HG03354 (cell line): ENCODE measurements around the gene DCTPP1.
A peak's percentile ranks its signal among the peaks of the same experiment; 100 is the strongest.
"Not testable (repeated sequence)": the region's sequence is repeated elsewhere in the genome, so short reads cannot be mapped to it uniquely, and the experiment has no call there.

Experiments used
- ATAC-seq: cut with Tn5 transposase; IDR thresholded peaks from one replicate; pipeline ENCODE4 v1.9.1; 2021; ENCODE audit warnings: mild to moderate bottlenecking; ENCODE audit not compliant: unreplicated experiment, poor library complexity, severe bottlenecking

The DCTPP1 gene

DNA sequence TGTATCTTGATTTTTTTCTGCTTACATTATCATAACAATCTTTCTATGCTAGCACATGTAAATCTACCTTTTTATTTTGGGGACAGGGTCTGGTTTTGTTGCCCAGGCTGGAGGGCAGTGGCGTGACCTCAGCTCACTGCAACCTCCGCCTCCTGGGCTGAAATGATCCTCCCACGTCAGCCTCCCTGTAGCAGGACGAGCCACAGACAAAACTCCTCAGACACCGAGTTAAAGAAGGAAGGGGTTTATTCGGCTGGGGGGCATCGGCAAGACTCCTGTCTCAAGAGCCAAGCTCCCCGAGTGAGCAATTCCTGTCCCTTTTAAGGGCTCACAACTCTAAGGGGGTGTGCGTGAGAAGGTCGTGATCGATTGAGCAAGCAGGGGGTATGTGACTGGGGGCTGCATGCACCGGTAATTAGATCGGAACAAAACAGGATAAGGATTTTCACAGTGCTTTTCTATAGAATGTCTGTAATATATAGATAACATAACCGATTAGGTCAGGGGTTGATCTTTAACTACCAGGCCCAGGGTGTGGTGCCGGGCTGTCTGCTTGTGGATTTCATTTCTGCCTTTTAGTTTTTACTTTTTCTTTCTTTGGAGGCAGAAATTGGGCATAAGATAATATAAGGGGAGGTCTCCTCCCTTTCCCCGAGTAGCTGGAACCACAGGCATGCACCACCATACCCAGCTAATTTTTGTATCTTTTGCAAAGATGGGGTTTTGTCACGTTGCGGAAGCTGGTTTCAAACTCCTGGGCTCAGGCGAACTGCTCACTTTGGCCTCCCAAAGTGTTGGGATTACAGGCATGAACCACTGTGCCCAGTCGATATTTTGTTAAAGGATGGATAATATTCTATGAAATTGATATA, 23.1 kb upstream of the DCTPP1 start:
- not testable (repeated sequence) for ATAC-seq

DNA sequence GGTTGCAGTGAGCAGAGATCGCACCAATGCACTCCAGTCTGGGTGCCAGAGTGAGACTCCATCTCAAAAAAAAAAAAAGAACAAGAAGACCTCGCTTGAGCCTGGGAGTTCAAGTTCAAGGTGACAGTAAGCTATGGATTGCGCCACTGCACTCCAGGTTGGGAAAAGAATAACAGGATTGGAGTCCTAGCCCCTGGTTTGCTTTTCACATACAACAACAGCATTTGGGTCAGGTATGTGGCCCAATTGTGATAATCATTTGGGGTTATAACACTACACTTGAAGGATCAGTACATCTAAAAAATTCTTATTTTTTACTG, 19.2 kb upstream of the DCTPP1 start:
- no peak for ATAC-seq

DNA sequence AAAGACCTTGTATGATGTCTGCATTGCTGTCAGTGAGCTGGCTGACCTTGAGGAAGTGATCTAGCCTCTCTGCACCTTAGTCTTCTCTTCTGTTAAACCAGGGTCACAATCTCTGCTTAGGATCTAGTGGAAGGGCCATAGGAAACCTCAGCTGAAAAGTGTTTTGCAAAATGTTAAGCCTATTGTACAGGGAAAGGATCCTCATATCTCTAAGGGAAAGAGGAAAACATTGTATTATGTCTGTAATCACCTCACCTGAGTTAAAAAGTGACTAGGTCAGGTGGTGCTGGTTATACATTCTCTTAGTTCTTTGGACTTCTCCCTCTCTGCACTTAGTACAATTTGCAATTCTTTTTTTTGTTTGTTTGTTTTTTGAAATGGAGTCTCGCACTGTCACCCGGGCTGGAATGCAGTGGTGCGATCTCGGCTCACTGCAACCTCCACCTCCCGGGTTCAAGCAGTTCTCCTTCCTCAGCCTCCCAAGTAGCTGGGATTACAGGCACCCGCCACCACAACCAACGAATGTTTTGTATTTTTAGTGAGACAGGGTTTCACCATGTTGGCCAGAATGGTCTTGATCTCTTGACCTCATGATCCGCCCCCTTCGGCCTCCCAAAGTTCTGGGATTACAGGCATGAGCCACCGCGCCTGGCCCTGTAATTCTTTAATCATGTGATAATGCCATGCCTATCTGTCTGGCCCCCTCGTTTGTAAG, 17.8 kb upstream of the DCTPP1 start:
- no peak for ATAC-seq

DNA sequence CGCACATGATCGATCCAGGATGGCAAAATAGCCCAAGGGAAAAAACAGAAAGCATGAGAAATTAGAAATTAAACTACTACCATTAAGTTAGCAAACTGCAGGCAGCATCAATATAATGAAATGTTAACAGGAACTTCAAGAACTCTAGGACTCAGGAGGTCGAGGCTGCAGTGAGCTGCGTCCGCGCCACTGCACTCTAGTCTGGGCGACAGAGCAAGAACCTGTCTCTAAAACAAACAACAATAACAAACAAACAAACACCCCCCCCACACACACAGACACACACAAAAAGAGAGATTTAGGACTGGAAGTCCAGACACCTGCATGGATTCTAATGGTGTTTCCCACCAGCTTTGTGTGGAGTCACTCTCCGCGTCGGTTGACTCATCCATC, 16.4 kb upstream of the DCTPP1 start:
- ATAC-seq: no peak

DNA sequence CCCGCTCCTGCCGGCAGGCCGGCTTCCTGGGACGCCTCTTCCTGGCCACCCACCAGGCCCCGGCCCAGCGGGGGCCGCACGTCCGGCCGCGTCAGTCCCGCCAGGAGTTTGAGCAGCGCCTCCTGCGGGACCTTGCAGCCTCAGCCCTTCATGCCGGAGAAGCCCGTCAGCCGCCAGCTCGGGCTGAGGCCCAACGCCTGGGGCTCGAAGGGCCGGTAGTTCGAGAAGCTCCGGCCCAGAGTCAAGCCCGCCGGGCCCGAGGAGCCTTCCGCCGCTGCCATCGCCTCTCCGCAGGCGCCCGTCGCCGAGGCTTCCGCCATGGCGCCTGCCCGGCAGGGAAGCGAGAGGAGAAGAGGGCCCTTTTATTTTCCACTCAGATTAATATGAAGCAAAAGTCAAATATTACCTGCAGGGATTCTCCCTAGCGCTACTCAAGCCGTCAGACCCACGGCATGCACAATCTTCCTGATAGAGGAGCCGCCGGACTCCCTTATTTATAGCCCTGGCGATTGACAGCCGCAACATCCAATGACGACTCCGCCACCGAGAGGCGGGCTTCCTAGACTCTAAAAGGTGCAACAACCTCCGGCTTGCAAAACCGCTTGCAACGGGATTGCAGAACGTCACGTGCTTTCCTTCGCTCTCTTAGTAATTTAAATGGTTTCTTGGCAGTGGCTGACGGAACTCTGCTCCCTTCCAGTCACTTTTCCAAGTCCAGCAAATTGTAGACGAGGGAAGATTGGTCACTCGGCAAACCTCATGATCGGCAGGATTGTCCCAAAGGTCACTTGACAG, 15.8 kb upstream of the DCTPP1 start, which contains the start of gene SEPHS2:
TSS of gene SEPHS2 (minus strand) at position 467 of the 795 bp plus-strand sequence. CDS start at position 320, 147 bp downstream.
- ATAC-seq: peak; percentile 88

DNA sequence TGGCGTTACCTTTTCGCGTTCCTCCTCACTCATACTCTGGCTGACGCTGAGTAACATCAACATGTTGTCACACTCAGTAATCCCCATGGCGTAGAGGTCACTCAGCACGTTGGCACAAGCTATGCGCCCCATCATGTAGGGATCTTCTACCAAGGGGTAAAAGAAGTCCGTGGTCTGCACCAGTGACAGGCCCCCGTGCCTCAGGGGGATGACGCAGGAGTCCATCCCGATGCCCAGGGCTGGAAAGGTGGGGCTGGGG, 15.2 kb upstream of the DCTPP1 start:
- no peak for ATAC-seq

DNA sequence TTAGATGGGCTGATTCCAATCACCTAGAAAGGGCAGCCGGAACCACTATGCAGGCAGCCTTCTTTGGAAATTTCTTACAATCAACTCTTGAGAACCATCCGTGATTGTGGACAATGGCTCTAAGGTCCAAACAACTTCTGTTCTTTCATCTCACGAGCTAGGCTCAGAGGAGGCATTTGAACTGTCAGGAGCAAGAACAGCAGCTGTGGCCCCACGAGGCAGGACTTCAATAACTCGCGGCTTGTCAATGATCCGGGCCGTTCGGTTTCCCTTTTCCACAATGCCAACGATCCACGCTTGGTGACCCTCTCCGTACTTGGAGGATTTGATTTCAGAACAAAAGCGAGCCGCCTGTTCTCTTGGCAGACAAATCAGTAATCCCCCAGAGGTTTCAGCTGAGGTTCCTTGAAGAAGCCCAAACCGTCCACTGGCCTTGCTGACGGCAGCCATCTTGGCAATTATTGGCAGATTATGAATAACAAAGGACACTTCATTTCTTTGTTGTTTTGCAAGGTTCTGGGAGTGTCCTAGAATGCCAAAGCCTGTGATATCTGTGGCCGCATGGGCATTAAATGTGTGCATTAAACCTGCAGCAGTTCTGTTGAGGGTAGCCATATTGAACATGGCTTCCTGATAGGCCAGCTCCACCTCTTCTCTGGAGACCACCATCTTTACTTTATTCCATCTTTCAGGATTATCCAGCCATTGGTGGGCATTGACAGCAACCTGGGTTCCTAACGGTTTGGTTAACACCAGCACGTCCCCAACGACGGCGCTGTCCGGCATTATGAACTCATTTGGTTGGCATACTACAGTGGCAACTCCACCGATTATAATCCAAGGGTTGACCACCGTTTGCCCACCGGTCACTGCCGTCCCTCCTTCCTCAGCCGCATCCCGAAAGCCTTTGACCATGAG, 14.7 kb upstream of the DCTPP1 start:
- ATAC-seq: no peak

DNA sequence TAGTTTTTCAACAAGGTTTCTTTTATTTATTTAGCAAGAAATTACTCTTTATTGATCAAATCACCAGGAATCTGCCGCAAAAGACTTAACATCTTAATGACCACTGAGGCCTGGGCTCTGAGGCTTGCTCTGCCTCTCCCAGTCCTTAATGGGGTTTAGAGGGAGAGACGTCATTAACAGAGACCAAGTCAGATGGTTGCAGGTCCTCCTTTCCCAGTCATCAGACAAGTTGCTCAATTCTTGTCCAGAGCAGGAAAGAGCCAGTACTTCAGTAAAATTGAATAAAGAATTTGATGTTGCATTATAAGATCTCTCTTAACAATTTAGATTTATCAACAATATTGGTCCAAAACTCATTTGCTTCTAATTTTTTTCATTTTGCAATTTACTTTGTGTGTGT, 13.8 kb upstream of the DCTPP1 start:
- ATAC-seq: no peak

DNA sequence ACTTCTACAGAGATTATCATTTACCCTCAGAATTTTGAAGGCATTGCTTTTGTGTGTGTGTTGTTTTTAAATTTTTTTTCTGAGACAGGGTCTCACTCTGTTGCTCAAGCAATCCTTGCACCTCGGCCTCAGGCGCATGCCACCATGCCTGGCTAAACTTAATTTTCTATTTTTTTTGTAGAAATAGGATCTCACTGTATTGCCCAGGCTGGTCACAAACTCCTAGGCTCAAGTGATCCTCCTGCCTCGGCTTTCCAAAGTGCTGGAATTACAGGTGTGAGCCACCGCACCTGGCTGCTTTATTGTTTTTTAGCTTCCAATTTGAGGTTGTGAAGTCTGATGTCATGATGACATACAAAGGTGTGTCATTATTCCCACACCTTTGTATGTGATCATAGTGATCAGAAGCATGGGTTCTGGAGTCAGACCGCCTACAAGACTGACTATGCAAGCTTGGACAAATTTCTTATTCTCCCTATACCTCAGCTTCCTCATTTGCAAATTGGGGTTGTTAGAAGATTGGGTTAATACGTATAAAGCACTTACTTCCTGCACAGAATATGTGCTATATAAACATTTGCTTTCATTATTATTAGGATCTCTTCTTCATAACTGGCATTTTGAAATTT, 10.0 kb upstream of the DCTPP1 start:
- no peak for ATAC-seq

DNA sequence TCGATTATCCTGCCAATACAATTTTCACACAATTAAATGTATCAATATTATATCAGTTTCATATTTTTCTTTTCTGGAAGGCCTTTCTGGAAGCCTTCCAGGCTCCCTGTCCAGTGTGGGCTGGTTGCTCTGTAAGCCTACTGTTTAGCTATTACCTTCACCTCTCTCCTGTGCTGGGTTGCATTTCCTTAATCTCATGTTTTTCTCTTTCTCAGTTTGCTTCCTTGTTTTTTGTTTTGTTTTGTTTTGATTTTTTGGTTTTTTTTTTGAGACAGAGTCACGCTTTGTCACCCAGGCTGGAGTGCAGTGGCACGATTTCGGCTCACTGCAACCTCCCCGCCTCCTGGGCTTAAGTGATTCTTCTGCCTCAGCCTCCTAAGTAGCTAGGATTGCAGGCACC, 9.0 kb upstream of the DCTPP1 start:
- no peak for ATAC-seq

DNA sequence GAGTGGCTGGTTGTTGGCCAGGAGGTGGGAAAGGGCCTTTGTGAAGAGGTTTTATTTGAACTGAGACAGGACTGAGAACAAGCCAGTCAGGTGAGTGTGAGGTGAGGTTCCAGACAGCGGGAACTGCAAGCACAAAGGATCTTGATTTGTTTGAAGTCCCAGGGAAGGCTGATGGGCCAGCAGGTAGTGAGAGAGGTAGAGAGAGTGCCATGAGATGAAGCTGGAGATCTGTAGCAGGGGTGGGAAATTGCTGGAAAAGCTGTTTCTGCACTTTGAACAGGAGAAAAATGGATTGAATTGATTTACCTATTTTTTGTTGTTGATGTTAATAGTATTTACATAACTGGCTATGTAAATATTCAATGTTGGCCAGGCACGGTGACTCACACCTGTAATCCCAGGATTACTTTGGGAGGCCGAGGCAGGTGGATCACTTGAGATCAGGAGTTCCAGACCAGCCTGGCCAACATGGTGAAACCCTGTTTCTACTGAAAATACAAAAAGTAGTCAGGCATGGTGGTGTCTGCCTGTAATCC, 7.7 kb upstream of the DCTPP1 start:
- ATAC-seq: no peak

DNA sequence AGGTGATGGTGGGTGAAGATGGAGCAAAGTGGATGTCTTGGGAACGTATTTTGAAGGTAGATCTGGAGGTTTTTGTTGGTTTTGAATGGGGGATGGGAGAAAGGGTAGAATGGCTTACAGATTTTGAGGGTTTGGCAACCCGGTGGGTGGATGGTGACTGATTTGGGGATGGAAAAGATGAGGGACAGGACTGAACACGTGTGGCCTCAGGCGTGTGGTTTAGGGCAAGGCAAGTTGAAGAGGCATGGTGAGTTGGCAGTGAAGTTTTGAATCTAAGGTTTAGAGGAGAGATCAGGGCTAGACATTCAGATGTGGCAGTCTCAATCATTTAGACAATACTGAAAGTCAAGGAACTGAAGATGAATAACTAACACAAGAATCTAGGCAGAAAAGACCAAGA, 5.0 kb upstream of the DCTPP1 start:
- ATAC-seq: no peak

DNA sequence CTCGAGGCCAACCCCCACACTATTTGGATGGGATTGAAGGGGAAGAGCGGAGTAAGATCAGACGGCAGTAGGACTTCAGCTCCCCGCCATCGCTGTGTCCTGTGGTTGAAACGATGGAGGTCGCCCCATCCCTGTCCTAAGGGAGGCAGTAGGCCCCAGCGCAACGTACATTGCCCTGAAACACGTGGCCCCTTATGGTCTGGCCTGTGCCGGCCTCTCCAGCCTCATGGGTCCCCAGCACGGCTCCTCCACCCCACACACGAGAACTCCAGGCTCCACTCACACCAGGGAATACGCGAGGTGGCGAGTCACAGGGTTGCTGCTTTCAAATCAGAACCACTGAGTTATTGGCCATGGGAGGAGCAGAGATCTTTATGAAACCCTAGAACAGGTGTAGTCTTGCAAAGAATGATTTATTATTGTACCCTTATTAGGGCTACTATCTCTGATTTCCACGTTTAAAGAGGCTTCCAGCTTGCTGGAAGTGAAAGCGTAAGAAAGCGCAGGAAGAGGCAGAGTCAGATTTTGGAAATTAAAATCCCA, 669 bp upstream of the DCTPP1 start:
- ATAC-seq: peak; percentile 6

DNA sequence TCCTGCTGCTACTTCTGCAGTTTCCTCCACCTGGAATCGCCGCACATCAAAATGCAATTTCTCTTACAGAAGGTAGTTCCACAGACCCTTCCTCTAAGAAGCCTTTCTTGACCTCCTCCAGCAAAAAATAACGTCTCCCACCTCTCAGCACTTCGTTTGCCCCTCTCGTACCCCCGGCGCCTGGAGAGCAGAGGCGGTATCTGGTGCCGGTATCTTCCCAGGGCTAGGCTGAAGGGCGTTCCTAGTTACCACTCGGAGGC, 482 bp downstream of the DCTPP1 start:
- ATAC-seq: peak; percentile 11

DNA sequence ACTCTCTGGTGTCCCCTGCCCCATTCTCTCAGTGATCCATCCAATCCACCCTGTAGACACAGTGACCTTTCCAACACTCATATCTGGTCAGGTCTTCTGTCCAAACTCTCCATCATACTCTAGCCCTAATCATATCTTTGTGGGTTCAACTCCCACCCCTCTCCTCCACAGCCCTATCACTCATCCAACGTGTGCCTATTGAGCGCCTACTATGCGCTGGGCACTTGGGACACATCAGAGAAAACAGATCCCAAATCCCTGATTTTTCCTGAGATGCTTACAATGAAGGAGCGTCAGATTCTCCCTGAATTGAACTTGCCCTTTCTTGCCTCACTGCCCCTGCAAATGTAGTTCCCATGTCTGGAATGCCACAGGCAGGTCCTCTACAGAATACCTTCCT, 1.8 kb downstream of the DCTPP1 start:
- no peak for ATAC-seq

DNA sequence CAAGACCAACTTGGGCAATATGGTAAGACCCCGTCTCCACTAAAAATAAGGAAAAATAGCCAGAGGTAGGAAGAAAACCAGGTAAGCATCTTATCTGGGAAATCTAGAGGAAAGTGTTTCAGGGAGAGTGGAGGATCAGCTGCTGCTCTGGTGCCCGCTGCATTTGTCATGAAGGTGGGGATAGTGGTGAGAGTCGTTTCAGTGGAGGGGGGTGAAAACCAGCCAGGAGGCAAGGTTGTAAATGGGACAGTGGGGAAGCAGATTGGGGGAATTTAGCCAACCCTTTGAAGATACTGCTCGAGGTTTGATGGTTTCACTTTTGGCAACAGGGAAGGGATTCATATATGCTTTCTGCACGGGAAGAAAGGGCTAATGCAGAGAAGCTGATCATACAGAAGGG, 8.8 kb downstream of the DCTPP1 start:
- ATAC-seq: no peak

DNA sequence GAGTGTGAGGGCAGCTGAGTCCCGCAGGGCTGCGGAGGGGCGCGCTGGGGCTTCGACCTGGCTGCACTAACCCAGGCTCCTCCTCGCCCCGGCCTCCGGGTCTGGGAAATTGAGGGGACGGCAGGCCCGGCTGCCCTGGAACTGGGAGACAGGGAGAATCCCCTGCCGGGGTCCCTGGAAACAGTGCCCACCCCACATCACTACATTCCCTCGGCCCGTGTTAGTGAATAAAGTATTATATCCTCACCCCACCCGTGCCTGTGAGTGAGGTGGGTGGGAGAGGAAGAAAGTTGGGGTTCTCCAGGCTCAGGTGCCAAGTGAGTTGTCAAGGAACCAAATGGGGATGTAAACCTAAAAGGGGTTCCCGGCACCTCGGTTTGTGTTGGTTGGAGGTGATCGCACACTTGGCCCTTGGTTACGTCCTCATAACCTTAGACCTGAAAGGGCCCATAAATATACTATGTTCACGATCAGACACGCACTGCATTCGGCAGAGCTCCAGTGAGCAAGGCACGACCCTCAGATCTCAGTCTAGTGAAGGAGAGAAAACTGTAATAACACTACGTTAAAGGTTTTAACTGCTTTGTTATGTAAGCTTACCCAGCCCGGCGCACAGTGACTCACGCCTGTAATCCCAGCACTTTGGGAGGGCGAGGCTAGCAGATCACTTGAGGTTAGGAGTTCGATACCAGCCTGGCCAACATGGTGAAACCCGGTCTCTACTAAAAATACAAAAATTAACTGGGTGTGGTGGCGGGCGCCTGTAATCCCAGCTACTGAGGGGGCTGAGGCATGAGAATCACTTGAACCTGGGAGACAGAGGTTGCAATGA, 11.3 kb downstream of the DCTPP1 start:
- ATAC-seq: no peak
